ENCODE results near the gene ABCG1.
A peak's percentile ranks its signal among the peaks of the same experiment; 100 is the strongest.

ABCG1 gene

DNA sequence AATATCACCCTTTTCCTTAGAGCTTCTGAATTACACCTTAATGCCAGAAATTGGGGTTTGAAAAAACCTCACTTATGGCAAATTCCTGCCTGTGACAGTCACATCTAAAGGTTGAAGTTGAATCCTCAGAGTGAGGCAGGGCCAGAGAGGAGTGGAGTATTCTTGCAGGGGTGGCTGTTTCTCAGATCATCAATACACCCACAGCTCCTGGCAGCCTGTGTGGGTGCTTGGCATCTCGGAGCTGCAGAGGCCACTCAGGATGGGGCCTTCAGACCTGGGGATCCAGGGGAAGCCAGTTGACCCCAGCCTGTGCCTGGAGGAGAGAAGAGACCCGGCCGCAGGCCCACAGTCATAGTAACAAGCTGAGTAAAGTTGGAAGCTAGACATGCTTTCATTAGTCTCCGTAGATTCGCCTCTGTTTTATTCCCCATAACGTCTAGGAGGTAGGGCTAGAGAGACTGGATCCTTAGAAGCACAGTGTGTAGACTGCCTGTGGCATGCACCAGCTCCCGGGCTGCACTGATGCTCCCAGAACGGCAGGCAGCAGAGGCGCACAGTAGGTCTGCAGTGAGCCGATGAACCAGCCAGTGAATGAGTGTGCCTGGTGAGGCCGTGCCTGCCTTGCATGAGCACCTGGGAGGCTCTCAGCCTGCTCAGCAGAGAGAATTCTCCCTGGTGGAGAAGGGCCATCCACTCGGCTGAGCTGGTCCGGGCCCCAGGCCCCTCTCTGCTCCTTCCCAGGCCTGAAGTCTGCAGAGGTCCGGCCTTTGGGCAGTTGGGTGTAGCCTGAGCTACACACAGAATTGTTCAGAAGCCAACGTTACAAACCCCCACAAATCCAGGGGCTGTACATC lies 53.4 kb downstream of the ABCG1 start:
- H3K4me3 ChIP-seq (ENCODE audit: low read depth, low read length) = no peak overlapping the region
- no peak for DNase-seq (ENCODE audit: low read depth)
- TF ChIP-seq, protein P1, sequence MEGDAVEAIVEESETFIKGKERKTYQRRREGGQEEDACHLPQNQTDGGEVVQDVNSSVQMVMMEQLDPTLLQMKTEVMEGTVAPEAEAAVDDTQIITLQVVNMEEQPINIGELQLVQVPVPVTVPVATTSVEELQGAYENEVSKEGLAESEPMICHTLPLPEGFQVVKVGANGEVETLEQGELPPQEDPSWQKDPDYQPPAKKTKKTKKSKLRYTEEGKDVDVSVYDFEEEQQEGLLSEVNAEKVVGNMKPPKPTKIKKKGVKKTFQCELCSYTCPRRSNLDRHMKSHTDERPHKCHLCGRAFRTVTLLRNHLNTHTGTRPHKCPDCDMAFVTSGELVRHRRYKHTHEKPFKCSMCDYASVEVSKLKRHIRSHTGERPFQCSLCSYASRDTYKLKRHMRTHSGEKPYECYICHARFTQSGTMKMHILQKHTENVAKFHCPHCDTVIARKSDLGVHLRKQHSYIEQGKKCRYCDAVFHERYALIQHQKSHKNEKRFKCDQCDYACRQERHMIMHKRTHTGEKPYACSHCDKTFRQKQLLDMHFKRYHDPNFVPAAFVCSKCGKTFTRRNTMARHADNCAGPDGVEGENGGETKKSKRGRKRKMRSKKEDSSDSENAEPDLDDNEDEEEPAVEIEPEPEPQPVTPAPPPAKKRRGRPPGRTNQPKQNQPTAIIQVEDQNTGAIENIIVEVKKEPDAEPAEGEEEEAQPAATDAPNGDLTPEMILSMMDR (conservative IDR thresholded peaks at IDR 0.05; ENCODE audit: low read depth, low read length) = no peak

GRCh38 chr21:42272984-42273600 lies 54.2 kb downstream of the ABCG1 start:
- no peak overlapping the region for H3K4me3 ChIP-seq (ENCODE audit: low read depth, low read length)
- TF ChIP-seq, protein P1 (conservative IDR thresholded peaks at IDR 0.05; ENCODE audit: low read depth, low read length) = no peak
- DNase-seq (ENCODE audit: low read depth) = peak; percentile 19

- no peak for DNase-seq (ENCODE audit: low read depth)
- TF ChIP-seq, protein P1 (conservative IDR thresholded peaks at IDR 0.05; ENCODE audit: low read depth, low read length) = no peak
- H3K4me3 ChIP-seq (ENCODE audit: low read depth, low read length) = no peak overlapping the region
Observed at GRCh38 chr21:42276076-42276475, 57.1 kb downstream of the ABCG1 start.

- DNase-seq (ENCODE audit: low read depth) = peak; percentile 7
- TF ChIP-seq, protein P1 (conservative IDR thresholded peaks at IDR 0.05; ENCODE audit: low read depth, low read length) = peak; percentile 34
Observed at GRCh38 chr21:42276526-42277154, 57.7 kb downstream of the ABCG1 start.

DNA sequence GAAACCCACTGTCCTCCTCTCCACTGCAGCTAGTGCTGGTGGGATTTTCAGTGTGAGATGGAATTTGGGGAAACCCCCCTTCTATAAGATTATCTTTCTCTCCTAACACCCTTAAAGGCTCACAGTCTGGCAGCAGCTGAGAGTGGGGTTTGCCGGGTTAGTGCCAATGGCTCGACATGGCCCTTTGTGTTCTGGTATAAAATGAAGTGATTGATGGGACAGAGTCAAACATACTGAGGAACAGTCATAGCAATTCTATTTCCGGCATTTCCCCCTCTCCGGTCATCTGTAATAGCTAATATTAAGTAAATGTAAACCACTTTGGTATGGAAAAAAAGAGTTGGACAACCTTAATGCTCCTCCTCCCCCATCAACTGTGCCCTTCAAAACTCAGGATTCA lies 58.7 kb downstream of the ABCG1 start:
- no peak overlapping the region for H3K4me3 ChIP-seq (ENCODE audit: low read depth, low read length)
- TF ChIP-seq, protein P1 (conservative IDR thresholded peaks at IDR 0.05; ENCODE audit: low read depth, low read length) = no peak
- no peak for DNase-seq (ENCODE audit: low read depth)

More at GRCh38 chr21:42276526-42277154, 57.7 kb downstream of the ABCG1 start:
- no peak overlapping the region for H3K4me3 ChIP-seq (ENCODE audit: low read depth, low read length)

DNA sequence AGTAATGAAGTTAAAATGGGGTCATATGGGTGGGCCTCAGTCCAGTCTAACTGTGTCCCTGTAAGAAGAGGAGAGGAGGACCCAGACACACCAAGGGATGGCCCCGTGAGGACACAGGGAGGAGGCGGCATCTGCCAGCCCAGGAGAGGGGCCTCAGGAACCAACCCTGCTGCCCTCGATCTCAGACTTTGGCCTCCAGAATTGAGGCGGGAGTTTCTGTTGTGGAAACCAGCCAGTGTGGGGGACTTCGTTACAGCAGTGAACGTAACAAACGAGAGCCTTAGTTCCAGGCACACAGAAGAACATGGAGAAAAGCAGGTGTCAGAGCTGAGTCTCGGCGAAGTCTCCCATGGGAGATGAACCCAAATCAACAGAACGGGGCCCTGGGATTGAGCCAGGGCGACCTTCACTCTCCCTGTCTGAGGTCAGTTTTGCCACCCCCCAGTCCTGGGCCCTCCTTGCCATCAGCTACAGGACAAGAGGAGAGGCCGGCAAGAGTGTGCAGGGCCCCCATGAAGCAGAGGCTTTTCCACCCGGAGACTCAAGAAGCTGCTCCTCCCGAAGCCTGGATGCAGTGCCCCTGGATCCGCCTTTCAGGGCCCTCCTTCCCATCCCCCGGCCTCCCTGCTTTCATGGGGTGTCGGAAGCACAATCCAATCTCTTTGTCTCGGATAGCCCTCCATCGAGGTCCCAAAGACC lies 59.7 kb downstream of the ABCG1 start:
- TF ChIP-seq, protein P1 (conservative IDR thresholded peaks at IDR 0.05; ENCODE audit: low read depth, low read length) = no peak
- DNase-seq (ENCODE audit: low read depth) = no peak
- H3K4me3 ChIP-seq (ENCODE audit: low read depth, low read length) = no peak overlapping the region

Data from choroid plexus epithelial cell (primary cell).